Natural killer cell treated with Interleukin-12 subunit alpha and Interleukin-12 subunit beta and Interleukin-15 and Interleukin-18, amount 100 ng/mL, for 72 hours (primary cell): ENCODE results near the gene MAP7D2. TPM values are rescaled to one million over a fixed set of nuclear protein-coding genes. Genes with fewer than 3 reads are reported as not detected.

Experiments used
- ATAC-seq, 2 donors: fragments of 150-1000 bp; cut with Tn5 transposase in 1 of 2; sonication (Bioruptor Pico), chemical (Tn5 transposase) in 1 of 2; 2 replicates each; pipeline ENCODE4 v1.10.0; 2021
- DNase-seq: peaks from one replicate; pipeline ENCODE4 v3.0.0; 2022; ENCODE audit warnings: low spot score
- H3K27ac Mint-ChIP-seq, 2 donors: 1 replicate in 1 of 2; 2 replicates in 1 of 2; pipeline ENCODE4 v1.8.0; 2022; ENCODE audit warnings: mixed read lengths in 2 of 2, mild to moderate bottlenecking in 1 of 2, moderate library complexity in 1 of 2
- H3K27me3 Mint-ChIP-seq, 2 donors: 1 replicate in 1 of 2; 2 replicates in 1 of 2; pipeline ENCODE4 v1.8.0; 2022; ENCODE audit warnings: mixed read lengths in 2 of 2
- H3K36me3 Mint-ChIP-seq: one replicate; pipeline ENCODE4 v1.8.0; 2022; ENCODE audit warnings: mixed read lengths
- H3K4me1 Mint-ChIP-seq, 2 donors: 1 replicate in 1 of 2; 2 replicates in 1 of 2; pipeline ENCODE4 v1.8.0; 2022; ENCODE audit warnings: low read depth in 2 of 2, mixed read lengths in 2 of 2, mild to moderate bottlenecking in 1 of 2
- H3K4me3 Mint-ChIP-seq: one replicate; pipeline ENCODE4 v1.8.0; 2022; ENCODE audit warnings: mixed read lengths
- H3K9me3 Mint-ChIP-seq: 2 replicates; pipeline ENCODE4 v1.8.0; 2022; ENCODE audit warnings: mixed read lengths
- total RNA-seq, 2 donors: library from RNA; stranded (reverse); gene quantifications; one replicate each; pipeline ENCODE4 v1.2.3, GENCODE V29; 2022

MAP7D2 gene
- total RNA-seq, 2 donors from 2014 or later: 0.17 TPM

- no peak for ATAC-seq
- Mint-ChIP-seq H3K9me3 (no peaks in the 10 kb centered on the region), H3K27me3 (peaks cover 0 to 4% of the 10 kb centered on the region in 2 donors), H3K27ac (no peak overlapping the region), H3K4me1 (peaks cover under 1 to 6% of the 10 kb centered on the region in 2 donors), H3K4me3 (no peak overlapping the region), H3K36me3 (peaks cover under 1% of the 10 kb centered on the region)
- no peak for DNase-seq
Measured at GRCh38 chrX:19960913-19961312, 155.8 kb downstream of the MAP7D2 start.

GRCh38 chrX:19958552-19959486 lies 157.9 kb downstream of the MAP7D2 start:
- Mint-ChIP-seq H3K27me3 (peaks cover 0 to 4% of the 10 kb centered on the region in 2 donors), H3K9me3 (no peaks in the 10 kb centered on the region), H3K36me3 (no peaks in the 10 kb centered on the region), H3K4me3 (no peak overlapping the region), H3K27ac (no peak overlapping the region), H3K4me1 (peaks cover 0 to 6% of the 10 kb centered on the region in 2 donors)
- no peak for DNase-seq
- no peak for ATAC-seq

GRCh38 chrX:19956923-19957322 lies 159.8 kb downstream of the MAP7D2 start:
- peaks cover 0 to 6% of the 10 kb centered on the region in 2 donors for H3K4me1 Mint-ChIP-seq
- H3K4me3 Mint-ChIP-seq: no peak overlapping the region
- no peaks in the 10 kb centered on the region for H3K36me3 Mint-ChIP-seq
- peaks cover 0 to 4% of the 10 kb centered on the region in 2 donors for H3K27me3 Mint-ChIP-seq
- H3K27ac Mint-ChIP-seq: no peak overlapping the region
- no peaks in the 10 kb centered on the region for H3K9me3 Mint-ChIP-seq
- ATAC-seq (no peak), DNase-seq (no peak)

Other genes starting within 250 kb of the MAP7D2 start
- 10 to 100 TPM; 68.5 to 83.4 TPM for gene SH3KBP1, start 229.3 kb downstream of the MAP7D2 start, total RNA-seq
- gene BCLAF3, start 125.8 kb downstream of the MAP7D2 start, total RNA-seq: 1 to 10 TPM; 7.6 to 9.4 TPM
- gene EIF1AX, start 24.9 kb upstream of the MAP7D2 start, total RNA-seq: 100 to 1,000 TPM in 1 of 2 donors, 10 to 100 TPM in 1; 93.4 to 112 TPM
- gene RPS6KA3, start 150.0 kb upstream of the MAP7D2 start, total RNA-seq: 10 to 100 TPM; 64.5 to 82.4 TPM